Muscle of back (tissue), 11 donors: Measurements from ENCODE around the gene YIPF5. TPM values are rescaled to one million over a fixed set of nuclear protein-coding genes. Genes with fewer than 3 reads are reported as not detected.

ENCODE experiments used
- DNase-seq, 3 donors: peaks; one replicate each; pipeline versions ENCODE4 v3.0.0 to v3.0.0-alpha.2; 2013
- polyA plus RNA-seq, 10 donors: library from polyadenylated mRNA; unstranded; fragments of 120-200 nt; gene quantifications; one replicate each; pipeline ENCODE4 v1.2.1, GENCODE V29; 2013; ENCODE audit not compliant: insufficient read length in 10 of 10

The YIPF5 gene
- polyA plus RNA-seq, 10 donors: 32.9 to 60.3 (median 48.7) TPM

DNA sequence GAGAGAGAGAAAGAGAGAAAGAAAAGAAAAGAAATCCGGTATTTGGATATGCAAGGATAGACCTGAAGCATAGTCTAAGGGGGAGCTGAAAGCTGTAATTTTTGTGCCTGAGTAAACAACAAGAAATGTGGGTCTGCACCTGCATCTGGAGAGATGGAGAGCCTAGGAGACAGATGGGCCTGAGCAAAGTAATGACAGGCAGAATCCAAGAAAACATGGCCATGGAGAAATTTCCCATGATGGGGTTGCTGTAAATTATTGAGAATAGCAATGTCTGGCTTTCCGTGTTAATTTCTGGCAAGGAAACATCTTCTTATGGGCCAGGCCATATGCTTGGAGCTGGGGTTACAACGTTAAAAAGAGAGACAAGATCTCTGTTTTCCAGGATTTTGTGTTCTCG lies 40.2 kb downstream of the YIPF5 start:
- peak; percentile 69 to 89 (median 72) for DNase-seq

DNA sequence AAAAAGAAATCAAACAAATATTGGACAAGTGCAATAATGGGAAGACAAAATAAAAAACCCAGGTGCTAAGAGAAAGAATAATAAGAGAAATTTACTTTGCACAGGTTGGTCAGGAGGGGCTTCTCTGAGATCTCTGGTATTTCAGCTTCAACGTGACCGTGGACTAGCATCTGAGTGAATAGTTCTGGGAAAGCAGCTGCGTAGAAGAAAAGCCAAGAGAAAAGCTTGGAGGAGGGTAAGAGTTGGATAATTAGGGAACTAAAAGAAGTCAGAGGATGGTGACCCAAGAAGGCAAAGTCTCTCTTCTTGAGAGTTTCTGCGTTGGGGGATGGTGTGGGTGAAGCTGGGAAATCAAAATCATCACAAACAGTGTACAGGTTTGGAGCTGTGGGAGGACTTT lies 41.6 kb downstream of the YIPF5 start:
- peak in 2 of 3 donors; percentile 20 to 43 for DNase-seq

DNA sequence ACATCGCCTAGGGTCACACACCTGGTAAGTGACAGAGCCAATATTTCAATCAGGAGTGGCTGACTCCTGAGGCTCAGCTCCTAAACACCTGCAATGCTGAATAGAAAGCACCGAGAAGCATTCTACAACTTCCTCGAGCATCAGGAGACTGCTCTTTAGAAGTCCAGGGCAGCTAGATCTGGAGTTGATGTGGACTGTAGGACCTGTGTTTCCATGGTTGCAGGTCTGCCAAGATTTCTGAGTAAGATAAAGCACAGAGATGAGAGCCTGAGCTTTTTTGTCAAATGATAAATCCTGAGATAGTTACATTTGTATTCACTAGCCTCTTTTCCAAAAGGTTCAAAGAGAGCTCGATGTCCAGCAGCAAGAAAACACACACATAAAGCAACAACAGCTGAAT lies 43.8 kb downstream of the YIPF5 start:
- no peak for DNase-seq

DNA sequence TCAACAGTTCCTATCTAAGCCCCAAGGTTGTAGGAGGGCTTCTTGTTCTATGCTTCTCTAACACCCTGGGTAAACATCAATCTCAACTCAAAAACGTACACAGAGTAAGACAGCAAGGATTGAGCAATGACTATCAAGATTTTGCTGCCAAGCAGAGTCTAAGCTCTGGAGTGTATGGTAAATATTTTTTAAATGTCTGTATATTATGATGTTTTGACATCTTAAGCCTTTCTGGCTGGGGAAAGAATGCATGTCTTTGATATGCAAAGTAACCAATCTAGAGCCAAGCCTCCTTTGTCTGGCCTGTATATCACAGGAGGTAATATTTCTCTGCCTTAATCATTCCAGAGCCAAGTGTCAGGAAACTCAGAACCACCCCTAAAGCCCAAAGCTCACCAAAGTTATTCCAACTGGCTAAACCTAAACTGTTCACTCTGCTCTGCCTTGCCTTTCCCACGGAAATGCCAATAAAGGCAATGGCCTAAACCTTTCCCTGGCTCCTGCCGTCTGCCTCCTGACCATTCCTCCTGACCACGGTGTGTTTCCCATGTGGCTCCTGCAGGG lies 45.2 kb downstream of the YIPF5 start:
- DNase-seq: peak in 1 of 3 donors; percentile 45

DNA sequence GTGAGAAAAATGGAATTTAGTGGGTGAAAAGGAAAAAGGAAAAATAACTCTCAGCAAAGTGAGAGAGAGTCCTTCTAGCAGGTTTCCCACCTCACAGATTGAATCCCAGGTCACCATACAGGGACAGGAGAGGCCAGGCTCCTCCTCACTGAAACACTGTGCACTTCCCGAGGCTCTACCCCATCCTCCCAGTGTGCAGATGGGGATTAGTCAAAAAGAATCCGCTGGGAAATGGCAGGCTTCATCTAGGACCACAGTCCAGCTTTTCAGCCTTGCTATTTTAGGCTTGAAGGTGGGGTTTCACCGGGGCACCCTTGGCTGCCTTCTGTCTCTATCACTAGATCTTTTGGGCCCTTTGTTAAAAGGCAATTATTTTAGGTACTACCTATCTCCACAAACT lies 47.8 kb downstream of the YIPF5 start:
- DNase-seq: no peak

DNA sequence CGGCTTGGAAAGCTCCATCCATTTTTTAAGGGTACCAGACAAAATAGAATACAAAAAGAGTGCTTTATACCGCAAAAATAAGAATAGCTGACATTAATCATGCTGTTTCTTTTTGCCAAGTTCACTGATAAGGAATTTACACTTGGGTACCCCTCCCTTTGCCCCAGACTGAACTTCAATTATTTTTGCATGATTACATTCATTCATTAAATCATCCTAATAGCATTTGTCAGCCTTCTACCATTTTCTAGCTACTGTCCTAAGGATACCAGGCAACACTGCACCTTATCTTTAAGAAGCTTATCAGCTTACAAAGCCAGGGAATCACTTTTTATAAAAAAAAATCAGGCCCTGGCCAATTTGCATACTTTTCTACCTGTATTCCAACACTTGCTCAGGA lies 48.4 kb downstream of the YIPF5 start:
- DNase-seq: no peak

DNA sequence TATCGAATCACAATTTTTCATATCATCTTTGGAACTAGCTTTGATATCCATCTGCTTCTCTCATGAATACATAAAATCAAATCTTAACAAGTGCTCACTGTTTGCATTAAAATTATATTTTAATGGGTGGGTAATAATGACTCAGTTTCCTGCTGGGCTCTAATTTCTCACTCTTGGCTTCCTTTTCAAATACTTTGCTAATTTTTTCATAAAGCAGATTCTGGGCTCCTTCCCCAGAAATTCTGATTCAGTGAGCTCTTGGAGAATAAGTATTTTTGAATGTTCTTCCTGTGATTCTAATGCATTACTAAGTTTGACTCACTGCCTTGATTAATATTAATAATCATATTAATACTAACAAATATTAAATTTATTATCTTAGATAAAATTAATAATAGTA lies 48.9 kb downstream of the YIPF5 start:
- DNase-seq: no peak

DNA sequence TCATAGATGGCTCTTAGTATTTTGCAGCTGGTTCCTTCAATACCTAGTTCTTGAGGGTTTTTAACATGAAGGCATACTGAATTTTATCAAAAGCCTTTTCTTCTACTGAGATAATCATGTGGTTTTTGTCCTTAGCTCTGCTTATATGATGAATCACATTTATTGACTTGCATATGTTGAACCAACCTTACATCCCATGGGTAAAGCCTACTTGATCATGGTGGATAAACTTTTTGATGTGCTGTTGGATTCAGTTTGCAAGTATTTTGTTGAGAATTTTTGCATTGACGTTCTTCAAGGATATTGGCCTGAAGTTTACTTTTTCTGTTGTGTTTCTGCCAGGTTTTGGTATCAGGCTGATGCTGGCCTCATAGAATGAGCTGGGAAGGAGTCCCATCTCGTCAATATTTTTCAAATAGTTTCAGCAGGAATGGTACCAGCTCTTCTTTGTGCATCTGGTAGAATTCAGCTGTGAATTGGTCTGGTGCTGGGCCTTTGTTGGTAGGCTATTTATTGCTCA lies 49.7 kb downstream of the YIPF5 start:
- no peak for DNase-seq

DNA sequence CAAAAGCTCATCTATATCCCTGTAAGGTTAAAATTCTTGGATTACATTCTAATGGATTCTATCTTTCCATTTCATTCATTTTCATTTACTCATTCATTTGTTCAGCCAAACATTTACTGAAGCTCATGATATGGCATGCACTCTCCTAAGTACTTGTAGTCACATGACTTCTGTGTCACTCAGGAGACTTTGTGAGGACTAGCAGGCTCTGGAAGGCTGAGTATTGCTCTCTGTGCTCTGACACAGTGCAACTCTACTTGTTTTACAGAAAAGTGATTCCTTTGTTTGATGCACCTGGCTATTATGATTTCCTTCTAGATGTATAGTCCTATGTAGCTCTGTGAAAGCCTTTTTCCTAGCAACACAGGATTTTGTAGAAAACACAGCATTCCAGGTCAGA lies 53.0 kb downstream of the YIPF5 start:
- no peak for DNase-seq

DNA sequence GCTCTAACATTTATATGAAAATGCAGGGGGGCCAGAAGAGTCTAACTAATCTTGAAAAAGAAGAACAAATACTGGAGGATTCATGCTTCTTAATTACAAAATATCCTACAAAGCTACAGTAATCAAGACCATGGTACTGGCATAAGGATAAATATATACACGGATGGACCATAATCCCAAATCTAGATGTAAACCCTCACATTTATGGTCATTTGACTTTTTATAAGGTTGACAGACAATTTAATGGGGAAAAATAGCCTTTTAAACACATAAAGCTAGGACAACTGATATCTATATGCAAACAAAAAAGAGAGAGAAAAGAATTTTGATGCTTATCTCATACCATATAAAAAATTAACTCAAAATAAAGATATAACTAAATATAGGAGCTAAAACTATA lies 55.9 kb downstream of the YIPF5 start:
- no peak for DNase-seq

Other genes starting within 250 kb of the YIPF5 start
- under 1 TPM; 0.05 to 0.19 (median 0.09) TPM for gene KCTD16, start 214 bp upstream of the YIPF5 start, polyA plus RNA-seq